Suppressor macrophage (primary cell): ENCODE data around the gene CENPB.
"Not testable (repeated sequence)": the region's sequence is repeated elsewhere in the genome, so short reads cannot be mapped to it uniquely, and the experiment has no call there.

Experiments
- DNase-seq, 4 experiments: peaks; one replicate each; pipeline ENCODE4 v3.0.0-alpha.2; 2020 to 2022
- total RNA-seq, 17 experiments: gene quantifications; one replicate each; lab custom pipeline; 2026; ENCODE audit warnings: mixed read lengths in 6 of 17, inconsistent platforms in 3 of 17; lab: John Stamatoyannopoulos, UW

Gene CENPB, protein sequence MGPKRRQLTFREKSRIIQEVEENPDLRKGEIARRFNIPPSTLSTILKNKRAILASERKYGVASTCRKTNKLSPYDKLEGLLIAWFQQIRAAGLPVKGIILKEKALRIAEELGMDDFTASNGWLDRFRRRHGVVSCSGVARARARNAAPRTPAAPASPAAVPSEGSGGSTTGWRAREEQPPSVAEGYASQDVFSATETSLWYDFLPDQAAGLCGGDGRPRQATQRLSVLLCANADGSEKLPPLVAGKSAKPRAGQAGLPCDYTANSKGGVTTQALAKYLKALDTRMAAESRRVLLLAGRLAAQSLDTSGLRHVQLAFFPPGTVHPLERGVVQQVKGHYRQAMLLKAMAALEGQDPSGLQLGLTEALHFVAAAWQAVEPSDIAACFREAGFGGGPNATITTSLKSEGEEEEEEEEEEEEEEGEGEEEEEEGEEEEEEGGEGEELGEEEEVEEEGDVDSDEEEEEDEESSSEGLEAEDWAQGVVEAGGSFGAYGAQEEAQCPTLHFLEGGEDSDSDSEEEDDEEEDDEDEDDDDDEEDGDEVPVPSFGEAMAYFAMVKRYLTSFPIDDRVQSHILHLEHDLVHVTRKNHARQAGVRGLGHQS
- 20.4 to 148 (median 70.1) reads per million in 17 experiments for total RNA-seq

DNA sequence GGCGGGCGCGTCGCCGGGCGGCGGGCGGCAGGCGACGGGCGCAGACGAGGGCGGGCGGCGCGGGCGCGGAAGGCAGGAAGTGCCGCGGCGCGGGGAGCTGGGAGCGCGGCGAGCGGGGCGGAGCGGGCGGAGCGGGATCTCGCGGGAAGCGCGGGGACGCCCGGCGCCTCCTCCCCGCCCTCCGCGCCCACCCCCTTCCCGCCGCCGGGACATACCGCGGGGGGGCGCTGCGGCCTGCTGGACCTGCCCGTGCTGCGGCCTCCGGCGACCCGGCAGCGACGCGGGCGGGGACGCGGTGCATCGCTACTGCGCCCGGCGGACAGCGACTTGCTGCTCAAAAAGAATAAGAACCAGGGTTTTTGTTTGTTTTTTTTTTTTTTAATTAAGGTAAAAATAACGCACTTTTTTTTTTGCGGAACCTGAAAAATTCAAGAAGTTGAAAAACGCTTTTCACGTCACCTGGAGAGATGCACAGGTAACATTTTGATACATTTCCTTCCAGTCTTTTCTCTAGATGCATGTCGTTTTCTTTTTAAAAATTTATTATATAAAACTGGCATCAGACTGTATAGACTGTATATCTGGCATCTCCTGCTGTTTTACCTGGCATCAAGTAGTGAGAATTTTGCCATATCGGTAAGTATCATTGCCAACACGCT is at the start of gene CENPB:
CENPB (minus strand) TSS at position 76 of the 659 bp plus-strand sequence. CDS start 257 bp downstream, outside the sequence.
- peak; percentile 93 to 98 (median 96) for DNase-seq

DNA sequence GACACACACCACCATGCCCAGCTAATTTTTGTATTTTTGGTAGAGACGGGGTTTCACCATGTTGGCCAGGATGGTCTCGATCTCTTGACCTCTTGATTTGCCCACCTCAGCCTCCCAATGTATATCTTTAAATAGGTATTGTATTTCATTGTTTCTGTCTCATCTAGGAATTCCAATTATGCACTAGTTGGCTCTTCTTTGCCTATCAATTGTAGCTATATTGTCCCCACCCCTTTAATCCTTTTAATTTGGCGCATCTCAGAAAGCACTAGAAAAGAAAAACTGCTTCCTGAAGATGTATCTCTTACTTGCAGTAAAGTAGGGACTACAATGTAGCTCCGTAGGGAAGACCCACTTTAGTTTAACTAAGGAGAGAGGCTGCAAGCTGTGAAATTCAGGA is 49.6 kb upstream of the CENPB start:
- no peak for DNase-seq

DNA sequence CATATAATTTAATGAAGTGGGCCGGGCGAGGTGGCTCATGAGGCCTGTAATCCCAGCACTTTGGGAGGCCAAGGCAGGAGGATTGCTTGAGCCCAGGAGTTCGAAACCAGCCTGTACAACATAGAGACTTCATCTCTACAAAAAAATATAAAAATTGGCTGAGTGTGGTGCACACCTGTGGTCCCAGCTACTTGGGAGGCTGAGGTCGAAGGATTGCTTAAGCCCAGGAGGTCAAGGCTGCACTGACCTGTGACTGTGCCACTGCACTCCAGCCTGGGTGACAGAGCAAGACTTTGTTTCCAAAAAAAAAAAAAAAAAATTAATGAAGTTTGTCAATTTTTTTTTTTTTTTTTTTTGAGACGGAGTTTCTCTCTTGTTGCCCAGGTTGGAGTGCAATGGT is 43.4 kb upstream of the CENPB start:
- not testable (repeated sequence) for DNase-seq

DNA sequence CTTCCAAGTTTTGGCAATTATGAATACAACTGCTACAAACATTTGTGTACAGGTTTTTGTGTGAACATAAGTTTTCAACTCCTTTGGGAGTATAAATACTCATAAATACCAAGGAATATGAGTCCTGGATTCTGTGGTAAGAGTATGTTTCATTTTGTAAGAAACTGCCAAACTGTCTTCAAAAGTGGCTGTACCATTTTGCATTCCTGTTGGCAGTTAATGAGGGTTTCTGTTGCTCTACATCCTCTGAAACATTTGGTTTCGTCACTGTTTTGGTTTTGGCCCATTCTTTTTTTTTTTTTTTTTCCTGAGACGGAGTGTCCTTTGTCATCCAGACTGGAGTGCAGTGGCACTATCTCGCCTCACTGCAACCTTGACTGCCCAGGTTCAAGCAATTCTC is 42.3 kb upstream of the CENPB start:
- no peak for DNase-seq

DNA sequence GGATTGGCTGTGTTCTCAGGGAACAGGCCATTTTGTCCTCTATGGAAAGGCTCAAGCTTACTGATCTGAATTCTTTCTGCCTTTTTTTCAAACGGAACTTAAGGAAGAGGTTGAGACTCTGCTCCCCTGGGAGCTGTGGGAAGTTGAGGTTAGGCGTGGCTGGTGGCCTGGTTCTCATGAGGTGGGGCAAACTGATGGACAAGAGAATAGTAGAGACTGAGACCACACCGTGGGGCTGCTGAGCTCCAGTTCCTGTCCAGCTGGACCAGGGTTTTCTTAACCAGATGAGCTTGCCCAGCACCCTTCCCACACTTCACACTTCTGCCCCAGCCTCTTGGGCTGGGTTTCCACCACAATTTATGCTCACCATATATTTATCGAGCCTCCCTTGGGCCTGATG is 39.9 kb upstream of the CENPB start:
- DNase-seq: no peak

DNA sequence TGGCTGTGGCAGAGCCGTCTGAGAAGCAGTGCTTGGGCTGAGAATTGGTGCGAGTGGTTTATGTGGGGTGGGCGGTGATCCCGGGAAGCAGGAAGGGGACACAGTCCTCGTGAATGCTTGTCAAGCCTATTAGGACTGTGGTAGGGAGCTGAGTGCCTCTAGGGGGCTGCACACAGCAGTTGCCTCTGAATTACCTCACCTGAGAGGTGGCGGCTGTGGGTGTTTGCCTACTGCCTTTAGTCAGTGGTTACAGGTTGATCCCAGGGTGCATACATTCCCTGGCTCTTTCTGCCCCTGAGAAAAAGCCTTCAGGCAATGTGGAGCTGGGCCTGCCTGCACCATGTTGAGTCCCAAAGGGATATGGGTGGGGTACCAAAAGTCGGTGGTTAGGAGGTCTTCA is 39.0 kb upstream of the CENPB start:
- no peak for DNase-seq

DNA sequence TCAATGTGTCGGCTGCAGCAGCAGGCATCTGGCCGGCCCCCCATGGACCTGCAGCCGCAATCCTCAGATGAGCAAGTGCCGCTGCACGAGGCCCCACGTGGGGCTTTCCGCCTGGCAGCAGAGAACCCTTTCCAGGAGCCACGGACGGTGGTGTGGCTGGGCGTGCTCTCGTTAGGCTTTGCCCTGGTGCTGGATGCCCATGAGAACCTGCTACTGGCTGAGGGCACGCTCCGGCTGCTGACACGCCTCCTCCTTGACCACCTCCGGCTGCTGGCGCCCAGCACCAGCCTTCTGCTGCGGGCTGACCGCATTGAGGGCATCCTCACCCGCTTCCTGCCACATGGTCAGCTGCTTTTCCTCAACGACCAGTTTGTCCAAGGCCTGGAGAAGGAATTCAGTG is 37.3 kb upstream of the CENPB start:
- no peak for DNase-seq

DNA sequence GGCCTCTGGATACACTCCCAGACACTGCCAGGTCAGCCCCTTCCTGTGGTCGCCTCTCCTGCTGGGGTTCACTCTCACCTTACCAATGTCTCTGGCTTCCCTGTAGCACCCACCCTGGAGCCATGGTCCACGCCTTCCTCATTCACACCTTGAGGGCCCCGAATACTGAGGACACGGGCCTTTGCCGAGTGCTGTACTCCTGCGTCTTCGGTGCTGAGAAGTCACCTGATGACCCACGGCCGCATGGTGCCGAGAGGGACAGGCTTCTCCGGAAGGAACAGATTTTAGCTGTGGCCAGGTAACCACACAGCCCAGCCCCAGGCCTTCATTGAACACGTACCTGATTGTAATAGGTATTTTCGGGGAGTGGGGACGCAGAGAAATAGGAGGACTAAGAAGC is 35.5 kb upstream of the CENPB start:
- DNase-seq: no peak

DNA sequence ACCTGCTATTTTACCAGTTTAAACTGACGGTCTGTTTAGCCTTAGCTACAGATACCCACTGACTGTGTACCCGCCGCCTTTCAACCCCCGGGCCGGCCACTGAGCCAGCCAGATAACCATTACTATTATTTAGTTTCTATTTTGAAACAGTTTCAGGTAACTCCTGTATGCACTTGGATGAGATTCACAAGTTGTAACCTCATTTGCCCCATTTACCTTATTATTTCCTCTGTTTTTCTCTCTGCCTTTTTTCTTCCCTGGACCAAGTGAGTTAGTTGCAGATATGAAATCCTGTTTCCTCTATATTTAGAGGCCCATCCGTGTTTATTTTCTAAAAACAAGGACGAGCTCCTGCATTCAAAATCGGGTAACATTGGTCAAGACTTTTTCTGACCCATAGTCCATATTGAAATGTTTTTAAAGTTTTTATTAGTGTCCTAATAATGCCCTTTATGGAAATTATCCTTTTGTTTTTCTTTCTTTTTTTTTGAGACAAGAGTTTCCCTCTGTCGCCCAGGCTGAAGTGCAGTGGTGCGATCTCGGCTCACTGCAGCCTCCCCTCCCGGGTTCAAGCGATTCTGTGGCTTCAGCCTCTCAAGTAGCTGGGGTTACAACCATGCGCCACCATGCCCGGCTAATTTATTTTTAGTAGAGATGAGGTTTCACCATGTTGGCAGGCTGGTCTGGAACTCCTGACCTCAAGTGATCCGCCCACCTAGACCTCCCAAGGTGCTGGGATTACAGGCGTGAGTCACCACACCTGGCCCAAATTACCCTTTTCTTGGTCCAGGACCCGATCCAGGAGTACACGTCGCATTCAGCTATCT is 34.6 kb upstream of the CENPB start:
- no peak for DNase-seq

DNA sequence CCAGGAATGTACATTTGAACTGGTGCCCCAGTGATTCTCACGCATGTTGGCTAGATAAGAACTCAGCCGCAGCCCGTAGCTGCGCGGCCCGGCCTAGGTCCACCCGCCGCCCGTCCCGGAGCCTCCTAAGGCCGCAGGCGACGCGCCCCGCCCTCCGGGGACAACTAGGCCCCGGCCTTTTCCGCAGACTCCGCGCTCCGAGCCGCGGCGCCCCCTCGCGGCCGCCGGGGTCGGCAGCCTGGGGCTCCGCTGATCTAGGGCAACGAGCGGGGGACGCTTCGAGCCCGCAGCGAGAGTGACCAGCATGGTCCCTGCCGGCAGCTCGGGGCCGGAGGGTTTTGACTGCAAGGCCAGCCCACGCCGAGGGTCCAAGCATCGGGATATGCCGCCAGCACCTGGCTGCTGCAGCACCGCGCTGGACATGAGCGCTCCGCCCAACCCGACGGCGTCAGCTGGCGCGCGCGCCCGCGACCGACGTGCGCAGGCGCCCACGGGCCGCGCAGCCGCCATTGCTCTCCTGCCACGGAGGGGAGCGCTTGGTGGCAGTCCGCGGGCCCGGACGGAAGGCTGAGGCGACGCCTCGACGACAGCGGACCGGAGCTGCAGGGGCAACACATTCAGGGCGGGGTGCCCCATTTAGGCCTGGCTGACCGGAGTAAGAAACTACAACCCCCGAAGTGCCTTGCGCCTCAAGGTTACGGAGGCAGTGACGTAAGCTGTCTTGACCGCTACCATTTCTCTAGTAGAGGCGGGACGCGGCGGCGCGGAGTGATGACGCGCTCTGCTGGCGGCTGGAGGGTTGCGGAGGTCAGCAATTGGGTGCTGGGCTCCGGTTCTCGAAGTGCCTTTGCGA is 33.7 kb upstream of the CENPB start, which contains the start of gene AP5S1:
AP5S1 (plus strand) TSS at position 500 of the 853 bp plus-strand sequence. CDS start 1,571 bp downstream, outside the sequence.
- peak; percentile 98 for DNase-seq

DNA sequence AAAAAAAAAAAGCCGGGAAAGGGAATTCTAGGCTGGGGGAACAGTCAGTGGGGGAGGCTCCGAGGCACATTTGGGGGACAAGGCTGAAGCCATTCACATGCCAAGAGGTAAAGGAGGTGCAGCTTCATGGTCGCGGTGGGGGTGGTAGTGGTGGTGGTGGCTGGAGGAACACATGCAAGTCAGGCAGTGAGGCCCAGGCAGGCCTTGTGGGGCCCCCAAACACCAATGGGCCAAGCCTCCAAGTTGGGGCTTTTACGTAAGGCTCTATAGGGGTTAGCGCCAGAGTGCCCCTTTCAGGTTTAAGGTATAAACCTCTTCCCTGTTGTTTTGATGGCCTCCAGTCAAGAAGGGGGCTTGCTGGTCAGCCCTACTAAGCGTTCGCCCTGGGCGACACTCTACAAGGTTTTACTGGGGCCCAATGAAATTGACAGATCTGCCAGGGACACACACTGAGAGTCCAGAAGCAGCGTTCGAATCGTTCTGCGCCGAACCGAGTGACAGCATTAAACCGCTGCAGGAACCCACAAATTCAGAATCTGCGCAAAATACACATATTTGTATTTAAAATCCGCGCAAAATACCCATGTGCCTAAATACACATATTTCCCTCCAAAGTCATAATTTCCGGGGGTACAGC is 33.0 kb upstream of the CENPB start:
- no peak for DNase-seq

DNA sequence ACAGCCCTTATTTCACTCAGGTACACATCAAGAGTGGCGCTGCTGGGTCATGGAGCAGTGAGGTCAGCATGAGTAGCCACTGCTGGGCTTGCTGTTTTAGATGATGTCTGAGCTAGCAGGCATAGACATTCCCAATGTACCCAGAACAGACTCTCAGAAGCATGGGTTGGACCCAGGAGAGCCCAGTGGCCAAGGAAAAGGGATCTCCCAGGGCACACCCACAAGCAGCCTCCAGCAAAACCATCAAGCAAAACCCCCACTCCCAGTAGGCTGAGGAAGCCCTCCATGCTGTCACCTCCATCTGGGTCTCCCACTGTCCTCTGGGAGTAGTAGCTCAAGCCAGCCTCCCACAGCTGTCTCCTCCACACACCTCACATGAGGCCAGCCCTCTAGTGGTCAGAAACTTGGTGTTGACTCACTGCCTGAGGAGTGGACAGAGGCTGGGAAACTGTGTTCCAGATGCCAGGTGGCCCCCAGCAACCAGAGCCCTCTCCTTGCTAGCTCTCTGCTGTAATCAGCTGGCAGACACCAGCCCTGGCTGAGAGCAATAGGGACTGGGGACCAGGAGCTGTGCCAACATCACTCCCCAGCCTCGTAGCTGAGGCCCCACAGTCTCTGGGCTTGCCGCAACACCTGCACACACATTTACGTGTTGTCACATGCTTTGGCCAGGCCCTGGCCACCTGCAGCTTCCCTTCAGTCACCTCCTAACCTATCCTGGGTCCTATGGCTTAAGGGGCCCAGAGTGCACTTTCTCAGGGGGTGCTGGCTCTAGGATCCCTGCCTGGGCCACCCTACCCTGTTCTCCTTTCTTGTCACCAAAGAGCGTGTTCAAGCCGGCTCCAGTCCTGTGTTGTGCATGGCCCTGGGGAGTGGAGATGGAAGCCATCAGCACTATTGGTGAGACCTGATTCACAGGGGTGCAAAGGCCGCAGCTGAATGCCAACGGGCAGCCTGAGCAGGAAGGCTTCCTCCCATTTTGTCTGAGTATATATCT is 31.9 kb upstream of the CENPB start:
- DNase-seq: peak; percentile 84 to 89 (median 86)

DNA sequence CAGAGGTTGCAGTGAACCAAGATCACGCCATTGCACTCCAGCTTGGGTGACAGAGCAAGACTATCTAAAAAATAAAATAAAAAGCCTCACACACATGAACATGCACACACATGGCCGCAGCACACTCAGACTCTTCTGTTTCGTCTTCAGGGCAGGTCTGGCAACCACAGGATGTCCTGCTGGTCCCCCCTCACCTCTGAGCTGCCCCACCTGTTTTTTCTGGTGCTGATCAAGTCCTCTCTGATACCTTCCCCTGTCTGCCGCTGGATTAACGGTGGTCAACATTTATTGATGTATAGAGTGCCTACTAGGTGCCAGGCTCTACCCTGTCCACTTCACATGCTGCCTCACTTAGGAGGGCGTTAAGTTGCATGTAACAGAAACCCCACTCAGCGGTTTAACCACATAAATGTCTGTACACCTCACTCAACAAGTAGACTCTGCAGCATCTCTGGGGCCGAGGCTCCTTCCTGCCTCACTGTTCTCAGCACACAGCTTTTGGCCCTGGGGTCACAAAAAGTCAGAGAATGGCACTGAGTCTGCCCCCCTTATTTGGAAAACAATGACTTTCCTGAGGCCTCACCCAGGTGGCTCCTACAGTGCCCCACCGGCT is 29.3 kb upstream of the CENPB start:
- no peak for DNase-seq

DNA sequence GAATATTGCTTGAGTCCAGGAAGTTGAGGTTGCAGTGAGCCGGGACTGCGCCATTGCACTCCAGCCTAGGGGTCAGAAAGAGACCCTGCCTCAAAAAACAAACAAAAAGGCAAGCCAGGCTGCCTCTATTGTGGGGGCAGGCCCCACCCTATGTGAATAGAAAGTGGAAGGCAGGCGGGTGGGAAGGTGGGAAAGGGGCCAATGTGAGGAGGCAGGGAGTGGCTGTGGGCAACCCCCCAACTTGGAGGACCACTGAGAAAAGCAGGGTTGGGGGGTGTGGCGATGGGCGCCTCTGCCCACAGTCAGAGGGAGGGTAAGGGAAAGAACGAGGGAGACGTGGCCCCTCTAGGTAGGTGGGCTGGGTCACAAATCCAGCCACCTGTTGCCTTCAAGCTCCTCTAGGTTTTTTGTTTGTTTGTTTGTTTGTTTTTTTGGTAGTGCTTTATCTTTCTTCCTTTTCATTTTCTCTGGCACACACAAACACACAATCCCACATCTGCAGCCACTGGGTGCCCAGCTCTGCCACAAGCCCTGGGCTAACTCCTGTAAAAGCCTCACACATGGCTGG is 28.5 kb upstream of the CENPB start:
- DNase-seq: no peak

DNA sequence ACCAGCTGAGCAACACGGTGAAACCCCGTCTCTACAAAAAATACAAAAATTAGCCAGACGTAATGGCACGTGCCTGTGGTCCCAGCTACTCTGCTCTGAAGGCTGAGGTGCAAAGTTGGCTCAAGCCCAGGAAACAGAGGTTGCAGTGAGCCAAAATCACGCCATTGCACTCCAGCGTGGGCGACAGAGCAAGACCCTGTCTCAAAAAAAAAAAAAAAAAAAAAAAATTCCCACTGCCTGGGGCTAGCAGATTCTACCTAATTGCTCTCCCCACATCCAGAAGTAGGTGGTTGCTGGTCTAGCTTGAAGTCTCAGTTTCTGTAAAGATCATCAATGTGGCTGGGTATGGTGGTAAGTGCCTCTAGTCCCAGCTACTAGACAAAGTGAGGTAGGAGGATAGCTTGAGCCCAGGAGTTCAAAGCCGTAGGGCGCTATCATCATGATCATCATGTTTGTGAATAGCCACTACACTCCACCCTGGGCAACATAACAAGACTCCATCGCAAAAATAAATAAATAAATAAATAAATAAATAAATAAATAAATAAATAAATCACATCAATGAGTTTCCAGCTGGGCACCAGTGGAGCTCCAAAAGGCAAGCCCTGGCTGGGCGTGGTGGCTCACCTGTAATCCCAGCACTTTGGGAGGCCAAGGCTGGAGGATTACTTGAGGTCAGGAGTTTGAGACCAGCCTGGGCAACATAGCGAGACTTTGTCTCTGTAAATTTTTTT is 27.5 kb upstream of the CENPB start:
- no peak for DNase-seq

DNA sequence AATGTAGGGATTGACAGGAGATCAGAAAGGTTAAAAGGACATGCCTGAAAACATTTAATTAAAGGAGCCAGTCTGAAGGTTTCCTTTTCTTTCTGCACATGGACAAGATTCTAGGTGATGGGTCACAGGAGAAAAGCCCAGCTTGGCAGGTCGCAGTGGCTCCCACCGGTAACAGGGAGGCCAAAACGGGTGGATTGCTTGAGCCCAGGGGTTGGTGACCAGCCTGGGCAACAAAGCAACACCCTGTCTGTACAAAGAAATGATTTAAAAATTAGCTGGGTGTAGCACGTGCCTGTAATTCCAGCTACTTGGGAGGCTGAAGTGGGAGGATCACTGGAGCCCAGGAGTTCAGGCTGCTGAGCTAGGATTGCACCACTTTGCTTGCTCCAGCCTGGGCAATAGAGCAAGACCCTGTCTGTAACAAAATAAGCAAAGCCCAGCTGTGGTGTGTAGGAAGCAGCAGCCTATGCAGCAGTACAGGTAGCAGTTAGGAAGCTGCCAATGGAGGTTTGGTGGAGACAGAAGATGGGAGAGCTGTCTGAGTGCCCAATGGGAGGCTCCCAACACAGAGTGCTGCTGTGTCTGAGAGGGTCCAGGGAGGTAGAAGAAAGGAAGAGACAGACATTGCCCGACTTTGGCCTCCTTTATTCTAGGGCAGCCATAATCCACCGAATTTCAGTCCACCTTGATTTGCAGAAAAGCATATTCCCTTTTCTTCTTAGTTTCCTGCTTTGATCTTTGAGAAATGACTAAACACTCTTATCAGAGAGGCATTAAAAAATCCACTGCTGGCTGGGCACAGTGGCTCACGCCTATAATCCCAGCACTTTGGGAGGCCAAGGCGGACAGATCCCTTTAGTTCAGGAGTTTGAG is 26.7 kb upstream of the CENPB start:
- no peak for DNase-seq

DNA sequence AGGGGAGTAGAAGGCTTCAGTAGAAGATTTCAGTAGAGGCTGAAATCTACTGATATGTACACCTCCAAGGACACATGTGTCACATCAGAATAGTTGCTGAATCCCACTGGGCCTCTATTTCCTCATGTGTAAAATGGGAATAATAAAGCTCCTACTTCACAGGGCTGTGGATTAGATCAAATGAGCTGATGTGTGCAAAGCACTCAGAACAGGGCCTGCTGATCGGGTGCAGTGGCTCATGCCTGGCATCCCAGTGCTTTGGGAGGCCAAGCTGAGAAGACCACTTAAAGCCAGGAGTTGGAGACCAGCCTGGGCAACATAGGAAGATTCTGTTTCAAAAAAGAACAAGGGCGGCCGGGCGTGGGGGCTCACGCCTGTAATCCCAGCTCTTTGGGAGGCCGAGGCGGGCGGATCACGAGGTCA is 25.7 kb upstream of the CENPB start:
- no peak for DNase-seq
